A549 (cell line): ENCODE data around the gene MYO1E. TPM values are rescaled to one million over a fixed set of nuclear protein-coding genes. Genes with fewer than 3 reads are reported as not detected.
"Not testable (repeated sequence)": the region's sequence is repeated elsewhere in the genome, so short reads cannot be mapped to it uniquely, and the experiment has no call there.

Experiments
- ATAC-seq, 2 experiments: fragments of 200-7000 bp in 1 of 2; fragments of >200 bp in 1 of 2; cut with Nextera tagmentation in 1 of 2; cut with Tn5 transposase in 1 of 2; 3 replicates each; pipeline versions ENCODE4 v1.8.0 to v1.9.1; 2018 to 2020; ENCODE audit warnings: mild to moderate bottlenecking in 1 of 2, moderate library complexity in 1 of 2
- CTCF ChIA-PET: fragments of 300-600 bp; sonication (Branson Sonifier 250); formaldehyde crosslinking; extraction: SDS; loops from one replicate; lab custom pipeline; 2021; ENCODE audit warnings: antibody characterized with exemption, inconsistent platforms; lab: Yijun Ruan, JAX
- POLR2A ChIA-PET: fragments of 350-600 bp; formaldehyde crosslinking; extraction: SDS; loops from one replicate; lab custom pipeline; 2021; ENCODE audit warnings: antibody characterized with exemption, inconsistent platforms; lab: Yijun Ruan, JAX
- DNase-seq, 2 experiments: peaks; one replicate each; pipeline versions ENCODE4 v3.0.0 to v3.0.0-alpha.2; 2011 to 2016; ENCODE audit warnings: low read depth in 1 of 2, low spot score in 1 of 2
- FAIRE-seq: peaks from 2 replicates; lab custom pipeline; 2011; peaks lifted over from hg19 to GRCh38; lab: Jason Lieb, UNC
- H3K27ac ChIP-seq, 2 experiments: fragments of >200 bp; sonication (Bioruptor Twin); formaldehyde crosslinking; 3 replicates each; pipeline ENCODE4 v1.5.1; 2016 to 2017
- H3K4me1 ChIP-seq: fragments of >200 bp; sonication (Bioruptor Twin); formaldehyde crosslinking; 3 replicates; pipeline ENCODE4 v1.6.1; 2016
- H3K4me2 ChIP-seq: fragments of >200 bp; sonication (Bioruptor Twin); formaldehyde crosslinking; 3 replicates; pipeline ENCODE4 v1.6.1; 2016
- H3K4me3 ChIP-seq: fragments of >200 bp; sonication (Bioruptor Twin); formaldehyde crosslinking; 3 replicates; pipeline ENCODE4 v1.5.1; 2016
- H3K9me3 ChIP-seq: fragments of >200 bp; sonication (Bioruptor Twin); formaldehyde crosslinking; 3 replicates; pipeline ENCODE4 v1.6.1; 2016
- CBX2 ChIP-seq: fragments of 200-600 bp; sonication (generic); IDR thresholded peaks from 2 replicates; pipeline ENCODE4 v1.6.1; 2016; ENCODE audit warnings: low read depth, mild to moderate bottlenecking, borderline replicate concordance
- GATA3 ChIP-seq: IDR thresholded peaks from 2 replicates; pipeline ENCODE4 v1.6.1; 2012; ENCODE audit warnings: borderline replicate concordance
- HDAC2 ChIP-seq: fragments of 200-600 bp; sonication (generic); IDR thresholded peaks from 2 replicates; pipeline ENCODE4 v1.6.1; 2016
- HEYL ChIP-seq: fragments of 250-450 bp; sonication (Bioruptor Pico); IDR thresholded peaks from 2 replicates; pipeline ENCODE4 v1.8.0; 2021; ENCODE audit warnings: mild to moderate bottlenecking, moderate library complexity
- PHF8 ChIP-seq: fragments of 200-600 bp; sonication (generic); IDR thresholded peaks from 2 replicates; pipeline ENCODE4 v1.6.1; 2016; ENCODE audit warnings: low read depth, mild to moderate bottlenecking, antibody characterized with exemption, moderate library complexity, borderline replicate concordance
- POLR2A ChIP-seq: IDR thresholded peaks from 2 replicates; pipeline ENCODE4 v1.6.1; 2012; ENCODE audit warnings: mild to moderate bottlenecking, low read length
- RAD21 ChIP-seq, 2 experiments: fragments of >200 bp in 1 of 2; sonication (Bioruptor Twin) in 1 of 2; formaldehyde crosslinking in 1 of 2; IDR thresholded peaks in 1 of 2; conservative IDR thresholded peaks in 1 of 2; 2 replicates in 1 of 2; 3 replicates in 1 of 2; pipeline ENCODE4 v1.6.1; 2012 to 2018; ENCODE audit warnings: inconsistent platforms in 1 of 2
- RARB ChIP-seq: fragments of 250-450 bp; sonication (Bioruptor Pico); IDR thresholded peaks from 2 replicates; pipeline ENCODE4 v1.8.0; 2021; ENCODE audit warnings: mild to moderate bottlenecking, moderate library complexity
- RCOR1 ChIP-seq: fragments of 150-350 bp; IDR thresholded peaks from 2 replicates; pipeline ENCODE4 v1.6.1; 2014; ENCODE audit warnings: antibody characterized with exemption, low read length, low read depth
- RFX5 ChIP-seq: fragments of 450-650 bp; IDR thresholded peaks from 2 replicates; pipeline ENCODE4 v1.7.1; 2014; ENCODE audit warnings: antibody characterized with exemption, mild to moderate bottlenecking, moderate library complexity
- ZFP36 ChIP-seq: fragments of 450-650 bp; IDR thresholded peaks from 2 replicates; pipeline ENCODE4 v1.6.1; 2014; ENCODE audit warnings: borderline replicate concordance; ENCODE audit not compliant: partially characterized antibody
- ZNF302 ChIP-seq: fragments of 250-450 bp; sonication (Bioruptor Pico); IDR thresholded peaks from 2 replicates; pipeline ENCODE4 v1.9.0; 2021; ENCODE audit warnings: inconsistent platforms, mild to moderate bottlenecking, moderate library complexity
- WGBS: methylation state at CpG from one replicate; pipeline ENCODE4 v1.1.6; 2017; ENCODE audit errors: missing lambda C conversion rate; 5-methylcytosine and 5-hydroxymethylcytosine counted together
- polyA plus RNA-seq, 4 experiments: library from polyadenylated mRNA; depleted of rRNA in 3 of 4; stranded (reverse); fragments of >200 nt; fragmentation: RNase III in 1 of 4; extraction: RNeasy Plus Mini Kit Qiagen cat#74134 plus additional on column Dnase treatment in 1 of 4; gene quantifications; 2 replicates in 3 of 4; 3 replicates in 1 of 4; pipeline ENCODE4 v1.2.3, GENCODE V29; 2011 to 2017
- TF ChIP-seq, protein P1 (sequence below): fragments of >200 bp; sonication (Bioruptor Twin); formaldehyde crosslinking; IDR thresholded peaks from 2 replicates; pipeline ENCODE4 v1.6.1; 2016
- TF ChIP-seq, protein P2 (sequence below): IDR thresholded peaks from 2 replicates; pipeline ENCODE4 v1.6.1; 2012
- TF ChIP-seq, protein P3 (sequence below): IDR thresholded peaks from 2 replicates; pipeline ENCODE4 v1.6.1; 2012

Gene MYO1E
- polyA plus RNA-seq, 2 of the 4 experiments (the other 2 are of a cell fraction): 202 to 497 TPM

DNA sequence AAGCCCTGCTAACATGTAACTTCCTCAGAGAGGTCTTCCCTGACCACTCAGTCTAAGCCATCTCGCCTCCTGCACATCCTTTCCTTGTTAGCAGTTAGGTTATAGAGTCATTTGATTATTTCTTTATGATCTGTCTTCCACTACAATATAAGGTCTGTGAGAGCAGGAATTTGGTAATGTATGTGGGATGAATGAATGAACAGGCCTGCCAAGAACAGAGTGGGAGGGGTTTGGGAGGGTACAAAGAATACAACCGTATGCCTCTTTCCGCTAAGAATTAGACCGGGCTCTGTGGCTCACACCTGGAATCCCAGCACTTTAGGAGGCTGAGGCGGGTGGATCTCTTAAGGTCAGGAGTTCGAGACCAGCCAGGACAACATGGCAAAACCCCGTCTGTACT, 32.4 kb upstream of the MYO1E start:
- Histone ChIP-seq H3K4me2 (no peak overlapping the region), H3K9me3 (no peaks in the 10 kb centered on the region), H3K4me1 (peaks cover 13% of the 10 kb centered on the region), H3K27ac (no peak overlapping the region), H3K4me3 (no peak overlapping the region)
- CTCF ChIA-PET: interaction anchor here (0.7 to 1.6 kb wide), 4 partner anchors 9 to 29 kb away, joined by 3 to 5 read pairs (median 4); no protein-coding TSS in a partner anchor
- ATAC-seq (no peak), DNase-seq (no peak), FAIRE-seq (no peak)
- WGBS: 74% methylated on average over 7 of the region's 7 CpGs
- POLR2A ChIA-PET: no interaction called here
- no peak for TF ChIP-seq RAD21 (conservative IDR thresholded peaks at IDR 0.05 in 1 of 2, IDR thresholded peaks at IDR 0.05 in 1 of 2)
- TF ChIP-seq POLR2A: no peak
- TF ChIP-seq RARB (CRISPR knock-in tag): no peak
- TF ChIP-seq ZNF302 (CRISPR knock-in tag): no peak
- TF ChIP-seq HDAC2: no peak
- TF ChIP-seq CBX2: no peak

DNA sequence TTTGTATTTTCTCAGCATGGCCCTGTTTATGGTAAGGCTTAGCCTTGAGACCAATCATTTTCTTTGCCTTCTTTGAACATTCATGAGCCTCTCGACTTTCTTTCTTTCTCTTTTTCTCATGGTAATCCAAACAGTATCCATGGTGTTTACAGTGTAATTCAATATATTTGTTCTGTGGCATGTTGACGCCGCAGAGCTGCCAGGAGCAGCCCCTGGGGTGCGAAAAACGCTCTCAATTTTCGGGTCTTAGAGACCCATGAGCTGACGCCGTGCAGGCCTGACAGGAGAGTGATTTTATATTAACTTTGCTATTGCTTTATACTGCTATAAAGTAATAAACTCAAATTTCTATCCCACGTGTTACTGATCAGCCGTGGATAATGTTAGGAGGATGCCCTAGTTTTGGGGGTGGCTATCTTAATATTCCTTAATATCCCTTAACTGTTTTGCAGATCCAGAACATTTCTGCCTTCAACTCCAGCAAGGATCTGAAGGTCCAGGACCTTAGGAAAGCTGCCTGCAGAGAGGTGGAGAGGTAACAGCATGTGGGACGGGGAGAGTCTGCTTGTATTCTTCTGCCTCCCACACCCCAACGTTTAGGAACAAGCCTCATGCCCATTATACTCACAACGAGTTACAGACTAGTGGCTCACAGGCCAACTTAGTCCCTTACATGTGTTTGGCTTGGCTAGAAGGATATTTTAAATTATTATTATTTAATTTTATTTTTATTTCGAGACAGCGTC, 29.3 kb upstream of the MYO1E start:
- ATAC-seq (no peak), FAIRE-seq (no peak)
- WGBS: 69% methylated on average over 15 of the region's 15 CpGs

DNA sequence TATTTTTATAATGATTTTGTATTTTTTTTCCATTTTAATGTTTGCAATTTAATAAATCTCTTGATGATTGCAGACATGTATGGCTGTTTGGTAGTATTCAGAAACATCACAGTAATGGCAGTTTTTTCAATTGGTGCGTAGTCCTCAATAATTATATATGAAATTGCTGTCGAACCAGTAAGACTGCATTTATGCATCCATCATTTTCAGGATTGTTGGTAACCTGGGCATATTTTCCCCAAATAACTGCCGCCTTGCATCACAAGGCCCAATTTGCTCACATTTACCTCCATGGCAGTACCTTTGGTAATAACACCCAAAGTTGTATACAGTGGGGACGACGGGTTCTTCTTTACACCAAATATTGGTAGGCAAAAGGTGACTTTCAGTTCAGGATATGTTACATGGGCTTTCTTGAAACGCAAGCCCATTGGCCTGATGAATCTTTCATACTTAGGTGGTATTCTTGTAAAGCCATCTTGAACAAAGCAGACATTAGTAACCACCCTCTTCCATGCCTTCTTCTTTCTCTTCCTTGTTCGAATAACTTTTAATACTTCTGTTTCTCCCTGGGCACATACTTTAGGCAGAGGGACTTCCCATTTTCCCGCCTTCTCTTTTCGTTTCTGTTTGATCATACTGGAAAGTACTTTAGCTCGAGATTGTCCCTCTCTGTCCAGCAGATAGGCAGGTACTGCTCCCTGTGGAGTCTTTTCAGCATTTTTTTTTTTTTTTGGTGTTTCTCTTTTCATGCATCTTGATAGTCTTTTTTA, 28.6 kb upstream of the MYO1E start:
- FAIRE-seq: peak; percentile 67
- H3K9me3 ChIP-seq, H3K4me2 ChIP-seq, POLR2A ChIA-PET, H3K4me1 ChIP-seq, ATAC-seq, H3K4me3 ChIP-seq, DNase-seq, H3K27ac ChIP-seq: not testable (repeated sequence)
- 86% methylated on average over 10 of the region's 10 CpGs for WGBS
- CTCF ChIA-PET: interaction anchor here (0.7 kb wide), 1 partner anchor 24 kb away, joined by 3 read pairs; no protein-coding TSS in a partner anchor

More for the DNA sequence above, 29.3 kb upstream of the MYO1E start:
- Histone ChIP-seq H3K4me2 (no peak overlapping the region), H3K9me3 (no peaks in the 10 kb centered on the region), H3K27ac (no peak overlapping the region), H3K4me3 (no peak overlapping the region), H3K4me1 (no peaks in the 10 kb centered on the region; the same call in 2 of the 3 replicates)
- DNase-seq: no peak
- TF ChIP-seq, protein P1, sequence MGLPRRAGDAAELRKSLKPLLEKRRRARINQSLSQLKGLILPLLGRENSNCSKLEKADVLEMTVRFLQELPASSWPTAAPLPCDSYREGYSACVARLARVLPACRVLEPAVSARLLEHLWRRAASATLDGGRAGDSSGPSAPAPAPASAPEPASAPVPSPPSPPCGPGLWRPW: no peak
- TF ChIP-seq PHF8 (no peak), RCOR1 (no peak), GATA3 (no peak), RFX5 (no peak), ZFP36 (no peak), HEYL (CRISPR knock-in tag) (no peak)
- TF ChIP-seq, protein P2, sequence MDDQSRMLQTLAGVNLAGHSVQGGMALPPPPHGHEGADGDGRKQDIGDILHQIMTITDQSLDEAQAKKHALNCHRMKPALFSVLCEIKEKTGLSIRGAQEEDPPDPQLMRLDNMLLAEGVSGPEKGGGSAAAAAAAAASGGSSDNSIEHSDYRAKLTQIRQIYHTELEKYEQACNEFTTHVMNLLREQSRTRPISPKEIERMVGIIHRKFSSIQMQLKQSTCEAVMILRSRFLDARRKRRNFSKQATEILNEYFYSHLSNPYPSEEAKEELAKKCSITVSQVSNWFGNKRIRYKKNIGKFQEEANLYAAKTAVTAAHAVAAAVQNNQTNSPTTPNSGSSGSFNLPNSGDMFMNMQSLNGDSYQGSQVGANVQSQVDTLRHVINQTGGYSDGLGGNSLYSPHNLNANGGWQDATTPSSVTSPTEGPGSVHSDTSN: no peak
- TF ChIP-seq, protein P3, sequence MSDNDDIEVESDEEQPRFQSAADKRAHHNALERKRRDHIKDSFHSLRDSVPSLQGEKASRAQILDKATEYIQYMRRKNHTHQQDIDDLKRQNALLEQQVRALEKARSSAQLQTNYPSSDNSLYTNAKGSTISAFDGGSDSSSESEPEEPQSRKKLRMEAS: no peak
- ChIA-PET CTCF (interaction anchor here (0.7 kb wide), 1 partner anchor 23 kb away, joined by 3 read pairs; no protein-coding TSS in a partner anchor), POLR2A (no interaction called here)
